Loucy (cell line): ENCODE results near the gene PTOV1.

ENCODE experiments used
- CTCF ChIP-seq: fragments of 200-600 bp; sonication (generic); conservative IDR thresholded peaks from 2 replicates; pipeline ENCODE4 v1.5.1; 2014; ENCODE audit warnings: mild to moderate bottlenecking, antibody characterized with exemption, low read length
- EZH2phosphoT487 ChIP-seq: fragments of 200-600 bp; IDR thresholded peaks from 2 replicates; pipeline ENCODE4 v1.6.1; 2018; ENCODE audit warnings: antibody characterized with exemption, mild to moderate bottlenecking, moderate library complexity, borderline replicate concordance

GRCh38 chr19:49866933-49867782, 16.2 kb downstream of the PTOV1 start, which contains the start of gene PNKP:
- no peak for TF ChIP-seq CTCF
- TF ChIP-seq EZH2phosphoT487: no peak
